Right atrium auricular region (tissue), 2 donors: ENCODE measurements around the gene TTC34. TPM values are rescaled to one million over a fixed set of nuclear protein-coding genes. Genes with fewer than 3 reads are reported as not detected.

ENCODE experiments used
- DNase-seq: peaks from one replicate; pipeline ENCODE4 v3.0.0-alpha.2; 2019; ENCODE audit warnings: low spot score
- H3K27ac ChIP-seq, 2 donors: fragments of 200-600 bp; sonication (generic); 1 replicate in 1 of 2; 2 replicates in 1 of 2; pipeline ENCODE4 v1.5.1; 2016 to 2019
- H3K27me3 ChIP-seq, 2 donors: fragments of 200-600 bp; sonication (generic); one replicate each; pipeline versions ENCODE4 v1.5.1 to v1.6.0; 2017 to 2019
- H3K36me3 ChIP-seq: fragments of 200-600 bp; sonication (generic); one replicate; pipeline ENCODE4 v1.5.1; 2016
- H3K4me1 ChIP-seq, 2 donors: fragments of 200-600 bp; sonication (generic); one replicate each; pipeline versions ENCODE4 v1.5.1 to v1.6.0; 2017 to 2019
- H3K4me3 ChIP-seq, 2 donors: fragments of 200-600 bp; sonication (generic); 1 replicate in 1 of 2; 2 replicates in 1 of 2; pipeline ENCODE4 v1.5.1; 2017 to 2019; ENCODE audit warnings: mild to moderate bottlenecking in 1 of 2, moderate library complexity in 1 of 2
- H3K9me3 ChIP-seq, 2 donors: fragments of 200-600 bp; sonication (generic); one replicate each; pipeline ENCODE4 v1.5.1; 2019
- CTCF ChIP-seq, 2 donors: fragments of 200-600 bp; sonication (generic); IDR thresholded peaks; one replicate each; pipeline ENCODE4 v1.5.1; 2019; ENCODE audit warnings: antibody characterized with exemption in 2 of 2
- total RNA-seq, 2 donors: library from RNA; depleted of rRNA; stranded (reverse); fragments of >200 nt; gene quantifications; one replicate each; pipeline ENCODE4 v1.1.0, GENCODE V29; 2016

Gene TTC34
- total RNA-seq, 2 donors from 2014 or later: 0.08 to 0.11 TPM

- Histone ChIP-seq H3K4me3 (no peak overlapping the region), H3K4me1 (no peaks in the 10 kb centered on the region), H3K9me3 (peaks cover 0 to 13% of the 10 kb centered on the region in 2 donors), H3K27ac (no peak overlapping the region), H3K27me3 (no peaks in the 10 kb centered on the region), H3K36me3 (no peaks in the 10 kb centered on the region)
- no peak for TF ChIP-seq CTCF (IDR thresholded peaks at IDR 0.05)
- DNase-seq: no peak
These were observed 29.4 kb upstream of the TTC34 start for GRCh38 chr1:2830761-2831425.

- Histone ChIP-seq H3K4me3 (no peak overlapping the region), H3K36me3 (no peaks in the 10 kb centered on the region), H3K27ac (no peak overlapping the region), H3K9me3 (peaks cover 0 to 13% of the 10 kb centered on the region in 2 donors), H3K27me3 (no peaks in the 10 kb centered on the region), H3K4me1 (no peaks in the 10 kb centered on the region)
- DNase-seq: no peak
- TF ChIP-seq CTCF (IDR thresholded peaks at IDR 0.05): no peak
These were observed 28.5 kb upstream of the TTC34 start for GRCh38 chr1:2829846-2830615.

DNA sequence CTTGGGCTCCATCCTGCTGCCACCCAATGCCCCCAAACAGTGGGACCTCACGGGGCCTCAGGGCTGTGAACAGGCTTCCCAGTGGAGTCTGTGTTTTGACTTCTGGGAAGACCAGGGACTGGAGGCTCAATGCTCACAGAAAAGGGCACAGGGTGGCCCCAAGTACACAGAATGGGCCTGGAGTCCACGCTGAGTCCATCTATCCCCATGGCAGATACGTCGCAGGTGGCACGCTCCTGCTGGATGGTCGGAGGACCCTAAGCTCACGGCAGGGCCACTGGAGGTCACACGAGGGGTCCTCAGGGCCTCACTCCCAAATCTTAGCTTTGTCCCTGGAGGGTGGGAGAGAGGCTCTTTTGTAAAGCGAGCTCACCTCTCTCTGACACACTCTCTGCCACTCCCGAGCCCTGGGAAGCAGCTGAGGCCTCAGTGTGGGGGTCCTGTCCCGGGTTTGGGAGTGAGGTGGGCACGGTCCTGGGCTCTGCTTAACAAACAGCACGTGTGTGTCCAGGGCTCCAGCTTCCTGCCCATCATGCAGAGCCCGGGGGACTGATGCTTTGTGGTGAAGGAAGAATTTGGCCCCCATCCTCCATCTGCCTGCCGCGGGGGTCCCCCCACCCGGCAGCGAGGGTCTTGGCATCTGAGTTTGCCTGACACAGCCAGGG, 27.2 kb upstream of the TTC34 start:
- Histone ChIP-seq H3K27me3 (no peaks in the 10 kb centered on the region), H3K36me3 (no peaks in the 10 kb centered on the region), H3K4me3 (no peak overlapping the region), H3K27ac (no peak overlapping the region), H3K4me1 (no peaks in the 10 kb centered on the region), H3K9me3 (peaks cover 0 to 13% of the 10 kb centered on the region in 2 donors)
- no peak for TF ChIP-seq CTCF (IDR thresholded peaks at IDR 0.05)
- DNase-seq: no peak

DNA sequence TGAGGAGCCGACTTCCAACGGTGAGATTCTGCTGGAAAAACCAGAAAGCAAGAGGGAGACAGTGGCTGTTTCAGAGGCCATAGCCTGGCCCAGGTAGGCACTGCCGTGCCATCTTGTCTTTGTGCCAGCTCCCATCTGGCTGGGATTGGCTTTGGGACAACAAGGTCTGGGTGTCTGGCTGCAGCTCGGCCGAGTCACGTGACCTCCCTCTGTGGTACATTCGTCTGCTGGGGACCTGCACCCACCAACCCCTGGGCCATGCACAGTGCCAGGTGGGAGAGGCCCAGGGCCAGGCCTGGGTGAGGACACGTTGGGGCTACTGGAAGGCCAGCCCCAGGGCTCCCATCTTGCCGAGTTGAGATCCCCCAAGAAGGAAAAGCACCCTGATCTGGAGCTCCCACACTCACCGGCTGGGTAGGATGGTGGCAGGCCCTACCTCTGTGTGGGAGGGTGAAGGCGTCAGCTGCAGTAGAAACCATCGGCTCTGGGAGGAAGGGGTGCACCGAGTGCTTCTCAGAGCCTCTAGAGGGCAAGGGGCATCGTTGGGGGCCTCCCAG, 25.3 kb upstream of the TTC34 start:
- DNase-seq: no peak
- Histone ChIP-seq H3K4me3 (no peak overlapping the region), H3K27me3 (no peaks in the 10 kb centered on the region), H3K9me3 (peaks cover 0 to 13% of the 10 kb centered on the region in 2 donors), H3K4me1 (no peaks in the 10 kb centered on the region), H3K36me3 (no peaks in the 10 kb centered on the region), H3K27ac (no peak overlapping the region)
- TF ChIP-seq CTCF (IDR thresholded peaks at IDR 0.05): no peak

- H3K4me1 ChIP-seq: no peaks in the 10 kb centered on the region
- no peak overlapping the region for H3K27ac ChIP-seq
- no peak for DNase-seq
- no peak for TF ChIP-seq CTCF (IDR thresholded peaks at IDR 0.05)
- no peaks in the 10 kb centered on the region for H3K27me3 ChIP-seq
- H3K9me3 ChIP-seq: peaks cover 0 to 13% of the 10 kb centered on the region in 2 donors
- H3K36me3 ChIP-seq: no peaks in the 10 kb centered on the region
- H3K4me3 ChIP-seq: no peak overlapping the region
These were observed 24.8 kb upstream of the TTC34 start for GRCh38 chr1:2826316-2826715.
